Lung (tissue), 12 donors: ENCODE measurements around the gene PLD4. TPM values are rescaled to one million over a fixed set of nuclear protein-coding genes. Genes with fewer than 3 reads are reported as not detected.

Source experiments
- ATAC-seq: fragments of 200-7000 bp; cut with Tn5 transposase; one replicate; pipeline ENCODE4 v1.9.1; 2020; ENCODE audit warnings: moderate number of reproducible peaks; ENCODE audit not compliant: insufficient read depth, low FRiP score
- DNase-seq, 3 donors: peaks; one replicate each; pipeline ENCODE4 v3.0.0-alpha.2; 2013 to 2017
- H3K27ac ChIP-seq, 2 donors: one replicate each; pipeline ENCODE4 v1.5.1; 2013; ENCODE audit warnings: mild to moderate bottlenecking in 2 of 2, moderate library complexity in 2 of 2, control low read depth in 1 of 2, inconsistent platforms in 1 of 2, low read depth in 1 of 2, low read length in 1 of 2
- H3K27me3 ChIP-seq, 3 donors: one replicate each; pipeline ENCODE4 v1.5.1; 2013; ENCODE audit warnings: low read length in 2 of 3; ENCODE audit not compliant: control insufficient read depth in 3 of 3, insufficient read depth in 3 of 3
- H3K36me3 ChIP-seq, 4 donors: one replicate each; pipeline ENCODE4 v1.5.1; 2013; ENCODE audit warnings: low read length in 4 of 4, mild to moderate bottlenecking in 1 of 4, moderate library complexity in 1 of 4; ENCODE audit not compliant: control insufficient read depth in 4 of 4, insufficient read depth in 4 of 4
- H3K4me1 ChIP-seq, 5 donors: one replicate each; pipeline ENCODE4 v1.5.1; 2013; ENCODE audit warnings: low read length in 5 of 5, mild to moderate bottlenecking in 2 of 5, moderate library complexity in 1 of 5; ENCODE audit not compliant: control insufficient read depth in 5 of 5, insufficient read depth in 5 of 5
- H3K4me3 ChIP-seq: one replicate; pipeline ENCODE4 v1.5.1; 2013; ENCODE audit warnings: mild to moderate bottlenecking, control low read depth, moderate library complexity
- H3K9ac ChIP-seq, 2 donors: one replicate each; pipeline ENCODE4 v1.5.1; 2013; ENCODE audit warnings: low read length in 2 of 2, control low read depth in 1 of 2; ENCODE audit not compliant: insufficient read depth in 1 of 2
- H3K9me3 ChIP-seq, 4 donors: one replicate each; pipeline ENCODE4 v1.5.1; 2013; ENCODE audit warnings: low read length in 3 of 4, mild to moderate bottlenecking in 1 of 4, moderate library complexity in 1 of 4; ENCODE audit not compliant: control insufficient read depth in 4 of 4, insufficient read depth in 3 of 4
- CTCF ChIP-seq: IDR thresholded peaks from 2 replicates; pipeline ENCODE4 v1.5.1; 2012; ENCODE audit warnings: mild to moderate bottlenecking; ENCODE audit errors: control extremely low read depth, extremely low read depth
- WGBS, 2 donors: extraction: QIAGEN DNeasy Blood & Tissue Kit; methylation state at CpG; one replicate each; pipeline ENCODE4 v1.1.7; 2013; 5-methylcytosine and 5-hydroxymethylcytosine counted together
- polyA plus RNA-seq, 2 donors: library from polyadenylated mRNA; stranded (reverse); fragments of 200-250 nt; gene quantifications; one replicate each; pipeline ENCODE4 v1.2.1, GENCODE V29; 2013
- total RNA-seq, 2 donors: library from RNA; depleted of rRNA in 1 of 2; stranded (reverse); fragments of >200 nt in 1 of 2; gene quantifications; one replicate each; pipeline ENCODE4 v1.2.1, GENCODE V29; 2014 to 2021
- donor health status: control.
- donor health status: control.
- donor health status: Bipolar disorder and iron deficiency.
- donor health status: healthy.
- donor health status: DM: yes; HTN: yes; CAD: no.

The PLD4 gene
- total and polyA plus RNA-seq, 4 donors, result 0.71 to 6.3 (median 0.88) TPM

- peaks cover 0 to 3% (median 0%) of the 10 kb centered on the region in 5 donors for H3K4me1 ChIP-seq
- no peaks in the 10 kb centered on the region for H3K9me3 ChIP-seq
- no peak for ATAC-seq
- no peak for TF ChIP-seq CTCF
- H3K36me3 ChIP-seq, result peaks cover 0 to 42% (median 7%) of the 10 kb centered on the region in 4 donors
- DNase-seq, result no peak
- no peak overlapping the region for H3K27ac ChIP-seq
- H3K27me3 ChIP-seq, result no peaks in the 10 kb centered on the region
- no peak overlapping the region for H3K4me3 ChIP-seq
- WGBS, 2 donors, result 77 to 82% methylated on average over 6 to 7 of the region's 7 CpGs
- no peak overlapping the region for H3K9ac ChIP-seq
Observed at GRCh38 chr14:104880584-104881210, 44.0 kb upstream of the PLD4 start.

GRCh38 chr14:104881369-104881979 lies 43.2 kb upstream of the PLD4 start:
- 74 to 84% methylated on average over 13 of the region's 13 CpGs for WGBS, 2 donors
- no peak overlapping the region for H3K27ac ChIP-seq
- H3K9ac ChIP-seq, result no peak overlapping the region
- ATAC-seq (no peak), DNase-seq (no peak)
- no peak overlapping the region for H3K4me3 ChIP-seq
- H3K27me3 ChIP-seq, result no peaks in the 10 kb centered on the region
- no peaks in the 10 kb centered on the region for H3K9me3 ChIP-seq
- no peak for TF ChIP-seq CTCF
- H3K36me3 ChIP-seq, result peaks cover 0 to 48% (median 7%) of the 10 kb centered on the region in 4 donors
- peaks cover 0 to 3% (median 0%) of the 10 kb centered on the region in 5 donors for H3K4me1 ChIP-seq

GRCh38 chr14:104882325-104882973 lies 42.2 kb upstream of the PLD4 start:
- Histone ChIP-seq H3K27me3 (no peaks in the 10 kb centered on the region), H3K9ac (no peak overlapping the region), H3K36me3 (peaks cover 0 to 56% (median 7%) of the 10 kb centered on the region in 4 donors), H3K4me1 (peaks cover 0 to 3% (median 0%) of the 10 kb centered on the region in 5 donors), H3K4me3 (no peak overlapping the region), H3K27ac (no peak overlapping the region), H3K9me3 (no peaks in the 10 kb centered on the region)
- 79 to 81% methylated on average over 13 of the region's 13 CpGs for WGBS, 2 donors
- DNase-seq (no peak), ATAC-seq (no peak)
- TF ChIP-seq CTCF, result no peak
